ENCODE results near the gene DNMBP.

GRCh38 chr10:100014071-100014762, 4.5 kb upstream of the DNMBP start:
- TF ChIP-seq CTCF (IDR thresholded peaks at IDR 0.05) (no peak), POLR2A (IDR thresholded peaks at IDR 0.05) (no peak)
